GM21367 (cell line): ENCODE data around the gene LYRM1.
"Not testable (repeated sequence)": the region's sequence is repeated elsewhere in the genome, so short reads cannot be mapped to it uniquely, and the experiment has no call there.

Source experiments
- ATAC-seq: cut with Tn5 transposase; IDR thresholded peaks from one replicate; pipeline ENCODE4 v1.9.1; 2021; ENCODE audit not compliant: unreplicated experiment

Gene LYRM1

GRCh38 chr16:20973201-20973600 lies 72.6 kb downstream of the LYRM1 start:
- ATAC-seq, result not testable (repeated sequence)
